22Rv1 (cell line): ENCODE data around the gene ATP1B1.

ENCODE experiments used
- CTCF ChIP-seq: fragments of 450-650 bp; IDR thresholded peaks from 2 replicates; pipeline ENCODE4 v1.5.1; 2017; ENCODE audit warnings: mild to moderate bottlenecking
- ZFX ChIP-seq: fragments of 450-650 bp; IDR thresholded peaks from 2 replicates; pipeline ENCODE4 v1.6.1; 2017; ENCODE audit warnings: antibody characterized with exemption, borderline replicate concordance

GRCh38 chr1:169129109-169129784 lies 22.8 kb downstream of the ATP1B1 start:
- TF ChIP-seq CTCF (no peak), ZFX (no peak)
